Kidney (tissue), 14 donors: Measurements from ENCODE around the gene ASPG. TPM values are rescaled to one million over a fixed set of nuclear protein-coding genes. Genes with fewer than 3 reads are reported as not detected.

Experiments used
- DNase-seq, 5 donors: peaks; one replicate each; pipeline ENCODE4 v3.0.0-alpha.2; 2013 to 2020
- FAIRE-seq: peaks from 2 replicates; lab custom pipeline; 2012; peaks lifted over from hg19 to GRCh38; lab: Jason Lieb, UNC
- H3K27ac ChIP-seq, 2 donors: one replicate each; pipeline ENCODE4 v1.7.0; 2013; ENCODE audit warnings: low read depth in 2 of 2, low read length in 2 of 2, inconsistent platforms in 1 of 2
- H3K27me3 ChIP-seq: one replicate; pipeline ENCODE4 v1.7.1; 2013; ENCODE audit warnings: low read length, inconsistent platforms; ENCODE audit not compliant: control insufficient read depth, insufficient read depth
- H3K36me3 ChIP-seq, 3 donors: one replicate each; pipeline versions ENCODE4 v1.7.0 to v1.7.1; 2013; ENCODE audit warnings: low read length in 3 of 3, control low read depth in 1 of 3, inconsistent platforms in 1 of 3; ENCODE audit not compliant: insufficient read depth in 3 of 3, control insufficient read depth in 2 of 3
- H3K4me1 ChIP-seq, 3 donors: one replicate each; pipeline versions ENCODE4 v1.7.0 to v1.7.1; 2013; ENCODE audit warnings: low read length in 3 of 3, inconsistent platforms in 1 of 3, low read depth in 1 of 3; ENCODE audit not compliant: control insufficient read depth in 2 of 3, insufficient read depth in 2 of 3
- H3K4me3 ChIP-seq, 3 donors: one replicate each; pipeline versions ENCODE4 v1.7.0 to v1.8.1; 2013; ENCODE audit warnings: low read length in 3 of 3, control low read depth in 1 of 3, inconsistent platforms in 1 of 3
- H3K9ac ChIP-seq, 3 donors: one replicate each; pipeline versions ENCODE4 v1.7.0 to v1.7.1; 2013; ENCODE audit warnings: low read length in 3 of 3, control low read depth in 1 of 3, inconsistent platforms in 1 of 3
- H3K9me3 ChIP-seq, 3 donors: one replicate each; pipeline versions ENCODE4 v1.7.0 to v1.7.1; 2013; ENCODE audit warnings: low read length in 3 of 3, control low read depth in 1 of 3, inconsistent platforms in 1 of 3; ENCODE audit not compliant: control insufficient read depth in 2 of 3, insufficient read depth in 1 of 3
- intact Hi-C: fragments of 100-400 bp; cut with DNase I; formaldehyde crosslinking; loops from one replicate; pipeline ENCODE4 v1.11.1; 2022
- microRNA-seq: library from miRNA; unstranded; fragments of <30 nt; microRNA quantifications from one replicate; pipeline ENCODE4 v1.2.0, GENCODE V29; 2020
- polyA plus RNA-seq: library from polyadenylated mRNA; stranded (reverse); fragments of 350-450 nt; fragmentation: Illumina TruSeq; extraction: RNeasy Lipid Tissue Mini Kit (QIAGEN cat#74804); gene quantifications from one replicate; pipeline ENCODE4 v1.2.3, GENCODE V29; 2014; ENCODE audit warnings: low read depth, low replicate concordance; ENCODE audit not compliant: insufficient read depth
- total RNA-seq: library from RNA; stranded (reverse); fragmentation: NEBNext Ultra II Directional; extraction: Animal tissue kit (Norgen Biotek cat#: 25700); gene quantifications from one replicate; pipeline ENCODE4 v1.2.1, GENCODE V29; 2021
- TF ChIP-seq, protein P1 (sequence below): IDR thresholded peaks from 3 replicates; pipeline ENCODE4 v1.5.1; 2012; ENCODE audit warnings: mild to moderate bottlenecking, moderate library complexity, borderline replicate concordance; ENCODE audit not compliant: insufficient read depth; ENCODE audit errors: extremely low read depth
- donor health status: control.
- donor health status: control.
- donor health status: control.
- donor health status: control.
- donor health status: control.
- donor health status: DM: yes; HTN: yes; CAD: no.
- donor health status: Normal renal cell carcinoma (clear cell type).

The ASPG gene
- total and polyA plus RNA-seq, 2 donors from 2014 or later = 2.5 to 58.1 TPM

DNA sequence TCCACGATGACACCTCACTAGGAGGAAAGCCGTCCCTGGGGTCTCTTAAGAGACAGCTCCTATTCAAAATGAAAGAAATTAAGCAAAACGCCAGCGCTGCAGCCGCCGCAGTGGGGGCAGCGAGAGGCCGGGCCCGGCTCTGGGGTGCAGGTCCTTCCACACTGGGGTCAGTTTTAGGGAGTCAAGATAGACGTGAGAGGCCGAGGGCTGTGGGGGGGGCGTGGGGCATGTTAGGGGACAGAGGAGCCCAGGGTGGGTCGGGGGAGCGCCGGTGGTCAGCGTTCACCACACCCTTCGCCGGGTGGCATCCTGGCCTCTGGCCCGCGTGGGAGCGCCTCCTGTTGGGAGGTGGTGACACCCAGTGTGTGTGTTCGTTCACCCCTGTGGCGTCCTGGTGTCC, 78.5 kb downstream of the ASPG start:
- Histone ChIP-seq H3K4me3 (no peak overlapping the region), H3K9me3 (no peaks in the 10 kb centered on the region), H3K27me3 (peaks cover 2% of the 10 kb centered on the region), H3K27ac (no peak overlapping the region), H3K4me1 (no peaks in the 10 kb centered on the region), H3K36me3 (peaks cover 0 to 3% (median 0%) of the 10 kb centered on the region in 3 donors), H3K9ac (no peak overlapping the region)
- FAIRE-seq (no peak), DNase-seq (no peak)
- intact Hi-C loops = no loop called here
- TF ChIP-seq, protein P1, sequence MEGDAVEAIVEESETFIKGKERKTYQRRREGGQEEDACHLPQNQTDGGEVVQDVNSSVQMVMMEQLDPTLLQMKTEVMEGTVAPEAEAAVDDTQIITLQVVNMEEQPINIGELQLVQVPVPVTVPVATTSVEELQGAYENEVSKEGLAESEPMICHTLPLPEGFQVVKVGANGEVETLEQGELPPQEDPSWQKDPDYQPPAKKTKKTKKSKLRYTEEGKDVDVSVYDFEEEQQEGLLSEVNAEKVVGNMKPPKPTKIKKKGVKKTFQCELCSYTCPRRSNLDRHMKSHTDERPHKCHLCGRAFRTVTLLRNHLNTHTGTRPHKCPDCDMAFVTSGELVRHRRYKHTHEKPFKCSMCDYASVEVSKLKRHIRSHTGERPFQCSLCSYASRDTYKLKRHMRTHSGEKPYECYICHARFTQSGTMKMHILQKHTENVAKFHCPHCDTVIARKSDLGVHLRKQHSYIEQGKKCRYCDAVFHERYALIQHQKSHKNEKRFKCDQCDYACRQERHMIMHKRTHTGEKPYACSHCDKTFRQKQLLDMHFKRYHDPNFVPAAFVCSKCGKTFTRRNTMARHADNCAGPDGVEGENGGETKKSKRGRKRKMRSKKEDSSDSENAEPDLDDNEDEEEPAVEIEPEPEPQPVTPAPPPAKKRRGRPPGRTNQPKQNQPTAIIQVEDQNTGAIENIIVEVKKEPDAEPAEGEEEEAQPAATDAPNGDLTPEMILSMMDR = no peak

DNA sequence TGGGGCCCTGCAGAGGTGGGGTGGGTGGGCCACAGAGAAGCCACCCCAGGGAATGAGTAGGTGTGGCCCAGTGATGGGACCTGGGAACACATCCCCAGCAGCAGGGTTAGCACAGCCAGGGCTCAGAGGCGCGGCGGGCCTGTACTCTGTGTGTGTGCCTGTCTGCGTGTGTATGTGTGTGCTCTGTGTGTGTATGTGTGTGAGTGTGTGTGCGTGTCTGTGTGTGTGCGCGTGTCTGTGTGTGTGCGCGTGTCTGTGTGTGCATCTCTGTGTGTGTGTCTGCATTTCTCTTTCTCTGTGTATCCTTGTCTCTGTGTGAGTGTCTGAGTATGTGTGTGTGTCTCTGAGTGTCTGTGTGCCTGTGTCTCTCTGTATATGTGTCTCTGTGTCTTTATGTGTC, 79.0 kb downstream of the ASPG start:
- H3K36me3 ChIP-seq = peaks cover 0 to 3% (median 0%) of the 10 kb centered on the region in 3 donors
- no peak overlapping the region for H3K4me3 ChIP-seq
- H3K27ac ChIP-seq = no peak overlapping the region
- FAIRE-seq (no peak), DNase-seq (no peak)
- H3K9me3 ChIP-seq = no peaks in the 10 kb centered on the region
- H3K27me3 ChIP-seq = peaks cover 2% of the 10 kb centered on the region
- intact Hi-C loops = no loop called here
- H3K9ac ChIP-seq = no peak overlapping the region
- TF ChIP-seq, protein P1 = no peak
- H3K4me1 ChIP-seq = no peaks in the 10 kb centered on the region

Small RNAs within 50 kb of the gene (microRNA-seq; reads per million reads assigned to microRNA genes)
- gene MIR203A (not detected), gene MIR203B (not detected)

Other genes starting within 250 kb of the ASPG start
- 69.4 TPM for gene PPP1R13B, start 238.1 kb upstream of the ASPG start, total RNA-seq
- 15.1 TPM for gene PPP1R13B, start 238.1 kb upstream of the ASPG start, polyA plus RNA-seq
- gene TDRD9, start 157.2 kb upstream of the ASPG start, total RNA-seq = 6.6 TPM
- gene TDRD9, start 157.2 kb upstream of the ASPG start, polyA plus RNA-seq = 1.6 TPM
- not detected for gene RD3L, start 143.2 kb upstream of the ASPG start, total RNA-seq
- gene RD3L, start 143.2 kb upstream of the ASPG start, polyA plus RNA-seq = not detected
- gene KIF26A, start 52.9 kb downstream of the ASPG start, total RNA-seq = 12.3 TPM
- gene KIF26A, start 52.9 kb downstream of the ASPG start, polyA plus RNA-seq = 2.3 TPM